Fibroblast of lung (primary cell): ENCODE data around the gene KIF13A.

Experiments
- EZH2 ChIP-seq: IDR thresholded peaks from 2 replicates; pipeline ENCODE4 v1.5.1; 2012; ENCODE audit warnings: low read length, control low read depth, mild to moderate bottlenecking; ENCODE audit errors: missing control alignments
- TF ChIP-seq, protein P1 (sequence below), 2 donors: IDR thresholded peaks in 1 of 2; conservative IDR thresholded peaks in 1 of 2; 1 replicate in 1 of 2; 2 replicates in 1 of 2; pipeline ENCODE4 v1.5.1; 2011 to 2012; ENCODE audit warnings: low read length in 2 of 2, control low read depth in 1 of 2, inconsistent platforms in 1 of 2, low read depth in 1 of 2, mild to moderate bottlenecking in 1 of 2

DNA sequence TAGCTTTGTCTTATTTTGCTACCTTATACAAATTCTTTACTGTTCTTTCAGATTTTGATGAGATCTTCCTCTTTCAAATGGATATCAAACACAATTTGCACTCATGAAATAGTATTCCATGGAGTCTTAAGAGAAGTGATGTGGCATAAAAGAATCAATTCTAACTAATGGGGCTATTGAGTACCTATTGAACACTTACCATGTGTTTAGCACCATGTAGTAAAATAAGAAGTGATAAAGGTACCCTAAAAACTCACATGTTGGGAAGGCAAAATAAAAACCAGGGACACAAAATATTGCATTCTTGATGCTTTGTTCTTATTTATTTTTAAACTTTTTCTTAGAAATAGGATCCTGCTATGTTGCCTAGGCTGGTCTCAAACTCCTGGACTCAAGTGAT is 56.2 kb downstream of the KIF13A start:
- no peak for TF ChIP-seq EZH2
- TF ChIP-seq, protein P1, sequence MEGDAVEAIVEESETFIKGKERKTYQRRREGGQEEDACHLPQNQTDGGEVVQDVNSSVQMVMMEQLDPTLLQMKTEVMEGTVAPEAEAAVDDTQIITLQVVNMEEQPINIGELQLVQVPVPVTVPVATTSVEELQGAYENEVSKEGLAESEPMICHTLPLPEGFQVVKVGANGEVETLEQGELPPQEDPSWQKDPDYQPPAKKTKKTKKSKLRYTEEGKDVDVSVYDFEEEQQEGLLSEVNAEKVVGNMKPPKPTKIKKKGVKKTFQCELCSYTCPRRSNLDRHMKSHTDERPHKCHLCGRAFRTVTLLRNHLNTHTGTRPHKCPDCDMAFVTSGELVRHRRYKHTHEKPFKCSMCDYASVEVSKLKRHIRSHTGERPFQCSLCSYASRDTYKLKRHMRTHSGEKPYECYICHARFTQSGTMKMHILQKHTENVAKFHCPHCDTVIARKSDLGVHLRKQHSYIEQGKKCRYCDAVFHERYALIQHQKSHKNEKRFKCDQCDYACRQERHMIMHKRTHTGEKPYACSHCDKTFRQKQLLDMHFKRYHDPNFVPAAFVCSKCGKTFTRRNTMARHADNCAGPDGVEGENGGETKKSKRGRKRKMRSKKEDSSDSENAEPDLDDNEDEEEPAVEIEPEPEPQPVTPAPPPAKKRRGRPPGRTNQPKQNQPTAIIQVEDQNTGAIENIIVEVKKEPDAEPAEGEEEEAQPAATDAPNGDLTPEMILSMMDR (conservative IDR thresholded peaks at IDR 0.05 in 1 of 2, IDR thresholded peaks at IDR 0.05 in 1 of 2; ENCODE audit: low read depth in 1 of 2, low read length in 2 of 2): no peak
